Measurements from ENCODE around the gene TRIM3. TPM values are rescaled to one million over a fixed set of nuclear protein-coding genes. Genes with fewer than 3 reads are reported as not detected.

TRIM3 gene
- total RNA-seq, 1 donor from 2014 or later, result 31.0 TPM

DNA sequence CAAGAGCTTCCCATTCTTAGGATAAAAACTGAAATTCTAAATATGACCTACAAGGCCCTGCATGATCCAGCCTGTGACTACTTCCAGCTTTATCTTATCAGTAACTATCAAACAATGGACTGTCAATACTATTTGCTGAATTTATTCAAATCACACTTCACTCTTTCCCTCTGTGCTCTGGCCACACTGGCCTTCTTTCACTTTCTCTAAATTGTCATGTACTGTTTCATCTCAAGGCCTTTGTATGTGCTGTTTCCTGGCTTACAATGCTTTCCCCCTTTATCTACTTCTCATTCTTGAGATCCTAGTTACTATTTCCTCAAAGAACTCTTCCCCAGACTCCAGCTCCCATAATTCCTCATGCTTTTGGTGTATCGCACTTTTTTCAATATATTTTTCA is 13.2 kb upstream of the TRIM3 start:
- TF ChIP-seq, protein P1, sequence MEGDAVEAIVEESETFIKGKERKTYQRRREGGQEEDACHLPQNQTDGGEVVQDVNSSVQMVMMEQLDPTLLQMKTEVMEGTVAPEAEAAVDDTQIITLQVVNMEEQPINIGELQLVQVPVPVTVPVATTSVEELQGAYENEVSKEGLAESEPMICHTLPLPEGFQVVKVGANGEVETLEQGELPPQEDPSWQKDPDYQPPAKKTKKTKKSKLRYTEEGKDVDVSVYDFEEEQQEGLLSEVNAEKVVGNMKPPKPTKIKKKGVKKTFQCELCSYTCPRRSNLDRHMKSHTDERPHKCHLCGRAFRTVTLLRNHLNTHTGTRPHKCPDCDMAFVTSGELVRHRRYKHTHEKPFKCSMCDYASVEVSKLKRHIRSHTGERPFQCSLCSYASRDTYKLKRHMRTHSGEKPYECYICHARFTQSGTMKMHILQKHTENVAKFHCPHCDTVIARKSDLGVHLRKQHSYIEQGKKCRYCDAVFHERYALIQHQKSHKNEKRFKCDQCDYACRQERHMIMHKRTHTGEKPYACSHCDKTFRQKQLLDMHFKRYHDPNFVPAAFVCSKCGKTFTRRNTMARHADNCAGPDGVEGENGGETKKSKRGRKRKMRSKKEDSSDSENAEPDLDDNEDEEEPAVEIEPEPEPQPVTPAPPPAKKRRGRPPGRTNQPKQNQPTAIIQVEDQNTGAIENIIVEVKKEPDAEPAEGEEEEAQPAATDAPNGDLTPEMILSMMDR (conservative IDR thresholded peaks at IDR 0.05; ENCODE audit: low read depth, low read length), result no peak
- DNase-seq (ENCODE audit: low read depth), result no peak
- no peak overlapping the region for H3K4me3 ChIP-seq (ENCODE audit: low read depth, low read length)

DNA sequence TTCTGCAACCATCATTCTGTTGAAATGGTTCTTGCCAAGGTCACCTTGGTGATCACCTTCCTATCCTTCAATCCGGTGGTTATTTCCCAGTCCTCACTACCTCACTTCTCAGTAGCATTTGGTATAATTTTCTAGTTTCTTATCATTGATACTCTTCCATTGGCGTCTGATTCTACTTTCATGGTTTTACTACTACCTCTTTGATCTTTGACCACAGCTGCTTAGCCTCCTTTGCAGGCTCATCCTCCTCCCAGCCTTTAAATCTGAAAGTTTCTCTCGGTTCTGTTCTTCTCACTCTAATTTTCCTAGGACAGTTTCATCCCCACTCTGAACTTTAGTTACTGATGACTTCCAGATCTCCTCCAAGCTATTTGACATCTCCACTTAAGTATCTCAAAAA is 12.5 kb upstream of the TRIM3 start:
- TF ChIP-seq, protein P1 (conservative IDR thresholded peaks at IDR 0.05; ENCODE audit: low read depth, low read length), result no peak
- DNase-seq (ENCODE audit: low read depth), result no peak
- no peak overlapping the region for H3K4me3 ChIP-seq (ENCODE audit: low read depth, low read length)

DNA sequence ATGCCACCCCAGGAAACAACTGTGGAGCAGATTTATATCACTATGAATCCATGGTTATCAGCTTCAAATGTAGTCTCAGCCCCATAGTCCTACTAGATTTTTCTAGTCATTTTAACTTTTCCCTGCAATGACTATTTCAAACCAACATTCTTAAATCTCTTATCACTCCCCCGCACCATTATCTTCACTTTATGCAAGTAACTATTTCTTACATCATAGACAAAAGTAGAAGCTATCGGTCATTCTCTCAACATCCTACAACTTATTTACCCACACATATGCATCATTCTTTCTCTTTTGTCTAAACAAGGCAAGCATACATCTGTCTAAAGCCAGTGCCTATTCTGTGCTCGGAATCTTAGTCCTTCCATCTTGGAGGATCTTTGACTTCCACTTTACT is 11.9 kb upstream of the TRIM3 start:
- no peak for DNase-seq (ENCODE audit: low read depth)
- TF ChIP-seq, protein P1 (conservative IDR thresholded peaks at IDR 0.05; ENCODE audit: low read depth, low read length), result no peak
- H3K4me3 ChIP-seq (ENCODE audit: low read depth, low read length), result no peak overlapping the region

DNA sequence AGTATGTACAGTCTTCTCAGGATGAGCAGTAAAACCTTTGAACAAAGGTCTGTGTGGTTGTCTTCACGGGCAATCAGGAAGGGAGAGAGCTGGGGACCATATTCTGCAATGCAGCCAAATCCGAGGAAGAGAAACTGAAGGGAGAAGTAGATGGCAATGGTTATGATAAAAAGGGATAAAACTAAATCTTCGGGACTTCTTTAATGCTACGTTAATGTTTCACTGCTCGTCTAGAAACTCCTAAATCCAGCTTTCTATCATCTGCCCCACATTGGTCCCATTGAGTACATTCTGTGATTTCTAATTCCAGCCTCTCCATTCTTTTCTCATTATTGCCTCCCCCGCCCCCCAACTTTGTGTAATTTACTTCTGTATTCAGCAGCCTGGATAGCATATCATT is 9.3 kb upstream of the TRIM3 start:
- TF ChIP-seq, protein P1 (conservative IDR thresholded peaks at IDR 0.05; ENCODE audit: low read depth, low read length), result no peak
- H3K4me3 ChIP-seq (ENCODE audit: low read depth, low read length), result no peak overlapping the region
- DNase-seq (ENCODE audit: low read depth), result no peak

DNA sequence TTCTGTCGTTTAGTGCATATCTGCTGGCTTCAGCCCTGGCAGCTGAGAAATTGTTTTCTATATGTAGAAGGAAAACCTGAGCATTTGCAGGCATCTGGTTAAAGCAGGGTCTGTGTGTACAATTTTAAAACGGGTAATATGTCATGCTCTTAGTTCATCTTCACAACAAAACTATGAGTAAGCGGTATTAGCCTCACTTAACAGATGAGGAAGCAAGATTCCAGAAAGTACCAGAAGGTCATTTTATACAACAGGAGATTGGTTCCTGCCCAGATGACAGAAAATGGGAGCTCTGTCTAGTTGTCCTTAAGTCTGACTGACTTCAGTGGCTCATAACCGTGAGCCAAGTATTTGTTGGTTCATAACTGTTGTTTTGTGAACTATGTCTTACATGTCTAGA is 8.7 kb upstream of the TRIM3 start:
- peak overlapping the region; percentile 99 for H3K4me3 ChIP-seq (ENCODE audit: low read depth, low read length)
- no peak for DNase-seq (ENCODE audit: low read depth)
- TF ChIP-seq, protein P1 (conservative IDR thresholded peaks at IDR 0.05; ENCODE audit: low read depth, low read length), result no peak

DNA sequence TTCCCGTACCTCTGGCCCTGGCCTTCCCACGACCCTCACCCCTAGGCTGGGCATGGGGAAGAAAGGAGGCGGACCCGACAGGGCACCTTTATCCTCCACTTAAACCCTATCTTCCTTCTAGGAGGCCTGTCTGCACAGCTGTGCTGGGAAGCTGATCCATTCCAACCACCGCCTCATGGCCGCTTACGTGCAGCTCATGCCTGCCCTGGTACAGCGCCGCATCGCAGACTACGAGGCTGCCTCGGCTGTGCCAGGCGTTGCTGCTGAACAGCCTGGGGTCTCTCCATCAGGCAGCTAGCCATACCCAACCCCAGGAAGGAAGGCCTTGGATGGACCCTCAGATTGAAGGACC is 8.2 kb upstream of the TRIM3 start:
- no peak for DNase-seq (ENCODE audit: low read depth)
- TF ChIP-seq, protein P1 (conservative IDR thresholded peaks at IDR 0.05; ENCODE audit: low read depth, low read length), result no peak
- peak overlapping the region; percentile 99 for H3K4me3 ChIP-seq (ENCODE audit: low read depth, low read length)

DNA sequence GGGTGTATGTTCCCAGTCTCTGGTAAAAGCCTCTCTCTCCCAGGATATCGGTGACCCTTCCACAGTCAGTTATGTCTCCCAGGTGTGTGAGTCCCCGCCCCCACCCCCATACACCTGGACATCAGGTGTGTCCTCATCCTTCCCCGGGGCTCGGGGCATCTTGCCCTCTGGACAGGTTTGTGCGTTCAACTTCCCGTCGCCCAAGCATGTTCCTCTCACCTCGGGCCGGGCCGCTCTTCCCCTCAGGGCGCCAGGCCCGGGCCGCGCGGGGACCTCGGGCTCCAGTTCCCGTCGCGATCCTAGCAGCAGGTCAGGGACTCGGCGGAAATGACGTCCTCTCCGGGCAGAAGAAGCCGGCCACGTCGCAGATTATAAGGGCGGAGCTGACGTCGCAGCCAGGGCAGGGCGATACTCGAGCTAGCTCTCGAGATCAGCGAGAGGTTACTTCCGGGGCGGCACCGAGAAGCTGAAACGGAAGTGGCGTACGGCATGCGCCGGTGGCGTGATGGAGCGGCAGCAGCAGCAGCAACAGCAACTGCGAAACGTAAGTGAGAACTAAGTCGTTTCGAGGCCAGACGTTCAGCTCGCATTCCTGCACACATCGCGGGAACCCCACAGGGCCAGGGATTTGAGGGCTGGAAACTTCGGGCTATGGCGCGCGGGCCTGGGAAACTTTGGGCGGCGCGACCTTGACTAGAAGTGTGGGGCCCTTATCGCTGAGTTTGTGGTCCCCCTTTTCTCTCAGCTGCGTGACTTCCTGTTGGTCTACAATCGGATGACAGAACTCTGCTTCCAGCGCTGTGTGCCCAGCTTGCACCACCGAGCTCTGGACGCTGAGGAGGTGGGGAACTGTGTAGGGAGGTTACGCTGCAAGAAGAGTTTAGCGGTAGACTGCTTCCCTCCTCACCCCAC is 7.5 kb upstream of the TRIM3 start, which contains the start of the genes ARFIP2 and TIMM10B:
ARFIP2 (minus strand) TSS at position 320 of the 912 bp plus-strand sequence. CDS start 910 bp downstream, outside the sequence.
TIMM10B (plus strand) TSS at position 490 of the 912 bp plus-strand sequence; CDS start at position 506, 16 bp downstream.
- peak; percentile 79 for DNase-seq (ENCODE audit: low read depth)
- H3K4me3 ChIP-seq (ENCODE audit: low read depth, low read length), result peak within 1 kb of the TSS; percentile 99
- TF ChIP-seq, protein P1 (conservative IDR thresholded peaks at IDR 0.05; ENCODE audit: low read depth, low read length), result no peak
